Activated CD4-positive, alpha-beta T cell treated with anti-CD3 and anti-CD28 coated beads, Interleukin-2, Interleukin-6, amounts not matched to agents 100 ng/mL and 50 ng/mL, durations not matched to agents 16 hours and 8 hours (primary cell): ENCODE results near the gene TFB1M.
A peak's percentile ranks its signal among the peaks of the same experiment; 100 is the strongest.
"Not testable (repeated sequence)": the region's sequence is repeated elsewhere in the genome, so short reads cannot be mapped to it uniquely, and the experiment has no call there.

Experiments
- DNase-seq: peaks from one replicate; pipeline ENCODE4 v3.0.0-alpha.2; 2020

TFB1M gene

GRCh38 chr6:155232848-155233247 lies 81.4 kb downstream of the TFB1M start:
- DNase-seq: no peak

GRCh38 chr6:155230975-155231374 lies 83.3 kb downstream of the TFB1M start:
- DNase-seq: not testable (repeated sequence)

GRCh38 chr6:155228546-155229166 lies 85.6 kb downstream of the TFB1M start:
- no peak for DNase-seq

GRCh38 chr6:155227046-155227445 lies 87.2 kb downstream of the TFB1M start:
- DNase-seq: no peak

GRCh38 chr6:155224618-155225017 lies 89.7 kb downstream of the TFB1M start:
- peak; percentile 32 for DNase-seq

- DNase-seq: peak; percentile 92
Observed at GRCh38 chr6:155223646-155224451, 90.4 kb downstream of the TFB1M start.

- DNase-seq: no peak
Observed at GRCh38 chr6:155222506-155222905, 91.8 kb downstream of the TFB1M start.

- no peak for DNase-seq
Observed at GRCh38 chr6:155221086-155221485, 93.2 kb downstream of the TFB1M start.

- DNase-seq: no peak
Observed at GRCh38 chr6:155219858-155220301, 94.4 kb downstream of the TFB1M start.

- DNase-seq: no peak
Observed at GRCh38 chr6:155219299-155219698, 95.0 kb downstream of the TFB1M start.

- not testable (repeated sequence) for DNase-seq
Observed at GRCh38 chr6:155218711-155219110, 95.6 kb downstream of the TFB1M start.

GRCh38 chr6:155216312-155217046 lies 97.8 kb downstream of the TFB1M start:
- DNase-seq: no peak

GRCh38 chr6:155215906-155216305 lies 98.4 kb downstream of the TFB1M start:
- no peak for DNase-seq

GRCh38 chr6:155213611-155214372 lies 100.5 kb downstream of the TFB1M start:
- DNase-seq: no peak

GRCh38 chr6:155212616-155213380 lies 101.5 kb downstream of the TFB1M start:
- DNase-seq: no peak

- no peak for DNase-seq
Observed at GRCh38 chr6:155212106-155212505, 102.2 kb downstream of the TFB1M start.

- DNase-seq: no peak
Observed at GRCh38 chr6:155207223-155207622, 107.1 kb downstream of the TFB1M start.
